NCI-H1694 treated with DMSO at 0.1 percent for 48 hours (cell line): ENCODE data around the gene PACS2.
A peak's percentile ranks its signal among the peaks of the same experiment; 100 is the strongest.

Experiments used
- DNase-seq: peaks from one replicate; lab custom pipeline; 2025; lab: John Stamatoyannopoulos, UW

The PACS2 gene

GRCh38 chr14:105411017-105411941 is 96.7 kb downstream of the PACS2 start:
- peak; percentile 48 for DNase-seq

- no peak for DNase-seq
These were observed 97.6 kb downstream of the PACS2 start for GRCh38 chr14:105411985-105412770.

- DNase-seq, result no peak
These were observed 98.4 kb downstream of the PACS2 start for GRCh38 chr14:105412771-105413543.

GRCh38 chr14:105413544-105413886 is 99.0 kb downstream of the PACS2 start:
- DNase-seq, result no peak

- DNase-seq, result peak; percentile 82
These were observed 100.2 kb downstream of the PACS2 start for GRCh38 chr14:105414456-105415371.

GRCh38 chr14:105415481-105416428 is 101.2 kb downstream of the PACS2 start:
- no peak for DNase-seq

- no peak for DNase-seq
These were observed 102.1 kb downstream of the PACS2 start for GRCh38 chr14:105416671-105417070.

GRCh38 chr14:105417690-105418121 is 103.2 kb downstream of the PACS2 start:
- DNase-seq, result no peak

- no peak for DNase-seq
These were observed 104.0 kb downstream of the PACS2 start for GRCh38 chr14:105418269-105419194.

- no peak for DNase-seq
These were observed 104.9 kb downstream of the PACS2 start, which contains the start of gene MTA1 for GRCh38 chr14:105419195-105420091. Gene MTA1, plus strand, starts transcription at chr14:105419827. Its CDS starts 209 bp downstream, at chr14:105420036.

GRCh38 chr14:105420101-105420973 is 105.8 kb downstream of the PACS2 start:
- DNase-seq, result no peak

- DNase-seq, result no peak
These were observed 106.6 kb downstream of the PACS2 start for GRCh38 chr14:105420974-105421674.

GRCh38 chr14:105421723-105422615 is 107.4 kb downstream of the PACS2 start:
- DNase-seq, result no peak

- no peak for DNase-seq
These were observed 108.3 kb downstream of the PACS2 start for GRCh38 chr14:105422695-105423487.
